HUES48 (cell line): Measurements from ENCODE around the gene DOCK7.
"Not testable (repeated sequence)": the region's sequence is repeated elsewhere in the genome, so short reads cannot be mapped to it uniquely, and the experiment has no call there.

ENCODE experiments used
- H3K27ac ChIP-seq: one replicate; pipeline ENCODE4 v1.7.0; 2013; ENCODE audit warnings: low read depth, low read length, inconsistent platforms
- H3K27me3 ChIP-seq: 2 replicates; pipeline ENCODE4 v1.6.1; 2013; ENCODE audit warnings: mild to moderate bottlenecking, low read length; ENCODE audit not compliant: control insufficient read depth, insufficient read depth
- H3K36me3 ChIP-seq: 2 replicates; pipeline ENCODE4 v1.6.1; 2013; ENCODE audit warnings: low read length; ENCODE audit not compliant: control insufficient read depth, insufficient read depth
- H3K4me1 ChIP-seq: 2 replicates; pipeline ENCODE4 v1.6.1; 2013; ENCODE audit warnings: mild to moderate bottlenecking, low read length; ENCODE audit not compliant: control insufficient read depth, insufficient read depth
- H3K4me3 ChIP-seq: 2 replicates; pipeline ENCODE4 v1.5.1; 2013; ENCODE audit warnings: mild to moderate bottlenecking, low read depth, low read length
- H3K9ac ChIP-seq: 2 replicates; pipeline ENCODE4 v1.6.1; 2013; ENCODE audit warnings: mild to moderate bottlenecking, low read depth, low read length, moderate library complexity
- H3K9me3 ChIP-seq: 2 replicates; pipeline ENCODE4 v1.6.1; 2013; ENCODE audit warnings: low read length; ENCODE audit not compliant: control insufficient read depth, insufficient read depth

The DOCK7 gene

GRCh38 chr1:62530516-62531154 is 157.6 kb downstream of the DOCK7 start:
- Histone ChIP-seq H3K36me3 (peaks cover 4% of the 10 kb centered on the region; the same call in 1 of the 2 replicates), H3K4me1 (peaks cover 11% of the 10 kb centered on the region; the same call in 1 of the 2 replicates), H3K9me3 (no peaks in the 10 kb centered on the region), H3K27ac (no peak overlapping the region), H3K27me3 (no peaks in the 10 kb centered on the region), H3K4me3 (no peak overlapping the region), H3K9ac (no peak overlapping the region)

DNA sequence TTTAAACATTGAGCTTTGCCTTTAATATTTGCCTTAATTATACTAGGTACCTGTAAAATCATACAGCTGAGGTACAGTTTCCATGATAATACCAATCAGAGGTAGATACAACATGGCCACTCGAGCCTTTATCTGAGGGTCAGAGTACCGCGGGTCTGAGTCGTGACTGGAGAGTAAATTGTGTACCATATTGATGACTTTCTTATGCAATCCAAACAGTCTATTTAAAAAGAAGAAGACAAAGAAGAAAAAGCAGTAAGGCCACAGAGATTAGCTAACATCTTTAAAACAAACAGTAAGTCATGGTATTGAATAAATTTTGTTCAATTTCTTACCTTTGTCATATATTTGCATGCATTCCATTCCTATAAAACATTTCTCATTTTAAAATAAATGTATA is 159.0 kb downstream of the DOCK7 start:
- no peaks in the 10 kb centered on the region for H3K9me3 ChIP-seq
- no peak overlapping the region for H3K9ac ChIP-seq
- H3K27me3 ChIP-seq, result no peaks in the 10 kb centered on the region
- no peak overlapping the region for H3K4me3 ChIP-seq
- no peaks in the 10 kb centered on the region for H3K36me3 ChIP-seq
- H3K27ac ChIP-seq, result no peak overlapping the region
- H3K4me1 ChIP-seq, result peaks cover 11% of the 10 kb centered on the region; the same call in 1 of the 2 replicates

GRCh38 chr1:62528015-62528414 is 160.2 kb downstream of the DOCK7 start:
- no peaks in the 10 kb centered on the region for H3K9me3 ChIP-seq
- H3K4me1 ChIP-seq, result peaks cover 11% of the 10 kb centered on the region; the same call in 1 of the 2 replicates
- H3K9ac ChIP-seq, result no peak overlapping the region
- no peaks in the 10 kb centered on the region for H3K27me3 ChIP-seq
- no peak overlapping the region for H3K27ac ChIP-seq
- no peaks in the 10 kb centered on the region for H3K36me3 ChIP-seq
- no peak overlapping the region for H3K4me3 ChIP-seq

DNA sequence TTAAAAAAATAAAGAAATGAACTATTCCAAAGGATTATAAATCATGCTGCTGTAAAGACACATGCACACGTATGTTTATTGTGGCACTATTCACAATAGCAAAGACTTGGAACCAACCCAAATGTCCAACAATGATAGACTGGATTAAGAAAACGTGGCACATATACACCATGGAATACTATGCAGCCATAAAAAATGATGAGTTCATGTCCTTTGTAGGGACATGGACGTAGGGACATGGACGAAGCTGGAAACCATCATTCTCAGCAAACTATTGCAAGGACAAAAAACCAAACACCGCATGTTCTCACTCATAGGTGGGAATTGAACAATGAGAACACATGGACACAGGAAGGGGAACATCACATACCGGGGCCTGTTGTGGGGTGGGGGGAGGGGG is 160.8 kb downstream of the DOCK7 start:
- not testable (repeated sequence) for H3K4me3 ChIP-seq, H3K9ac ChIP-seq, H3K9me3 ChIP-seq, H3K27ac ChIP-seq, H3K27me3 ChIP-seq, H3K36me3 ChIP-seq
- peaks cover 11% of the 10 kb centered on the region; the same call in 1 of the 2 replicates for H3K4me1 ChIP-seq

DNA sequence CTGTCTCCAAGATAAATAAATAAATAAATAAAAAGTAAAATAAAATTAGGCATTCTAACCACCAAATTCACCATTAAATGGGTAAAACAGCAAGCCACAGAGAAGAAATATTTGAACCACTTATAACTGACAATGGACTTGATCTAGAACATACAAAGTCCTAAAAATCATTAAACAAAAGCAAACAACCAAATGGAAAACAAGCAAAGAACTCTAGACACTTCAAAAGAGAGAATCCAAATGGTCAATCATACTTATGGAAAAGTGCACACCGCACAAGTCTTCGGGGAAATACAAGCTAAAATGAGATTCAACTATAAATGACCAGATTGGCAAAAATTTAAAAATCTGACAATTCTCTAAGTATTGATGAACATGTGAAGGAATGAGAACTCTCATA is 164.3 kb downstream of the DOCK7 start:
- Histone ChIP-seq H3K9me3 (no peaks in the 10 kb centered on the region), H3K4me3 (no peak overlapping the region), H3K27me3 (no peaks in the 10 kb centered on the region), H3K4me1 (no peaks in the 10 kb centered on the region), H3K9ac (no peak overlapping the region), H3K27ac (no peak overlapping the region), H3K36me3 (no peaks in the 10 kb centered on the region)

GRCh38 chr1:62516600-62516999 is 171.6 kb downstream of the DOCK7 start:
- Histone ChIP-seq H3K36me3 (peaks cover 5% of the 10 kb centered on the region; the same call in 1 of the 2 replicates), H3K27ac (no peak overlapping the region), H3K27me3 (no peaks in the 10 kb centered on the region), H3K4me3 (no peak overlapping the region), H3K9me3 (no peaks in the 10 kb centered on the region), H3K9ac (no peak overlapping the region), H3K4me1 (no peaks in the 10 kb centered on the region)

GRCh38 chr1:62514746-62515423 is 173.3 kb downstream of the DOCK7 start:
- Histone ChIP-seq H3K27me3 (no peaks in the 10 kb centered on the region), H3K4me3 (no peak overlapping the region), H3K9me3 (no peaks in the 10 kb centered on the region), H3K27ac (no peak overlapping the region), H3K36me3 (peaks cover 5% of the 10 kb centered on the region; the same call in 1 of the 2 replicates), H3K9ac (no peak overlapping the region), H3K4me1 (no peaks in the 10 kb centered on the region)

DNA sequence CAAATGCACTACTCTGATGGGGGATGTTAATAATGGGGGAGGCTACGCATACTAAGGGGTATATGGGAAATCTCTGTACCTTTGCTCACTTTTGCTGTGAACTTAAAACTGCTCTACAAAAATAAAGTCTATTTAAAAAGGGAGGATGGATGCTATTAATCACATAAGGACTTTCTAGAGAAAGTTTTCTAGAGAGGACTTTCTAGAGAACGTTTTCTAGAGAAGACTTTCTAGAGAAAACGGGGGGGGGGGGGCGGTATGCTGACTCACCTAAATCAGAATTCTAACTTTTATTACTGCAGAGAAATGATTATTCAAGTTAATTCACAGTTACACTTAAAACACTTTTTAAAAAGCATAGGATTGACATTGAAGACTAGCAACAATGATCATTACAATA is 175.2 kb downstream of the DOCK7 start:
- H3K4me1 ChIP-seq, result no peaks in the 10 kb centered on the region
- no peaks in the 10 kb centered on the region for H3K27me3 ChIP-seq
- H3K9me3 ChIP-seq, result no peaks in the 10 kb centered on the region
- H3K36me3 ChIP-seq, result peaks cover 5% of the 10 kb centered on the region; the same call in 1 of the 2 replicates
- no peak overlapping the region for H3K4me3 ChIP-seq
- no peak overlapping the region for H3K9ac ChIP-seq
- H3K27ac ChIP-seq, result no peak overlapping the region

DNA sequence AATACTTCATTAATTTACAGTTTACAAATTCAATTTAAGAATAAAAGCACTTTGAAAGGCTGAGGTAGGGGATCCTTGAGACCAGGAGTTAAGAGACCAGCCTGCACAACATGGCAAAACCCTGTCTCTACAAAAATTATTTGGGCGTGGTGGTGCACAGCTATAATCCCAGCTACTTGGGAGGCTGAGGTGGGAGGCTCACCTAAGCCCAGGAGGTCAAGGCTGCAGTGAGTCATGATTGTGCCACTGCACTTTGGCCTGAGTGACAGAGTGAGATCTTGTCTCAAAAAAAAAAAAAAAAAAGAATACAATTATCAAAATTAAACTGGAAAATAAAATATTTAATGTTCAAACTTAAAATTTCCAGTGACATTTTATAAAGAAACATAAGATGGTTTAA is 179.2 kb downstream of the DOCK7 start:
- Histone ChIP-seq H3K27ac (no peak overlapping the region), H3K4me1 (no peaks in the 10 kb centered on the region), H3K36me3 (peaks cover 16% of the 10 kb centered on the region), H3K9ac (no peak overlapping the region), H3K27me3 (no peaks in the 10 kb centered on the region), H3K9me3 (no peaks in the 10 kb centered on the region), H3K4me3 (no peak overlapping the region)

DNA sequence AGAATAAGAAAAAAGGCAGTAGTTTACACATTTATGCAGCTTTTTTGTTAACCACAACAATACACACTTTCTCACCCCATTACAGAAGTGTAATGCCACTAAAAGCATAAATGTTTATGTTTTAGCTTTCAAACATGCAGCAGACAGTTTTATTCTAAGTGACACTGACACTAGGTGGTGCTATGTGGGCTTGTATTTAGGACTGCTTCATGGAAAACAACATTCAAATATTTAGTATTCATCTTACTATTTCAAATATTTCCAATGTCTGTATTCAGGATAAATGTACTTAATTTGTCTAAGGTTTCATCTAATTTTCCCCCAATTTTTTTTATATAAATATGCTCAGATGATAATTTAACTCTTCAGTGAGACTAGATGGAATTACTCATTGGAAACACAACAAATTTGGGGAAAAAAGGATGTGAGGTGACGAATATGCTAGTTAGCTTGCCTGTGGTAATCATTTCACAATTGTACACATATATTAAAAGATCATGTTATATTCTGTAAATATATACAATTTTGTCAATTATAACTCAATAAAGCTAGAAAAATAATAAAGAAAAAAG is 179.9 kb downstream of the DOCK7 start:
- peaks cover 12% of the 10 kb centered on the region for H3K36me3 ChIP-seq
- H3K27ac ChIP-seq, result no peak overlapping the region
- H3K27me3 ChIP-seq, result no peaks in the 10 kb centered on the region
- no peak overlapping the region for H3K9ac ChIP-seq
- no peaks in the 10 kb centered on the region for H3K9me3 ChIP-seq
- no peaks in the 10 kb centered on the region for H3K4me1 ChIP-seq
- no peak overlapping the region for H3K4me3 ChIP-seq

DNA sequence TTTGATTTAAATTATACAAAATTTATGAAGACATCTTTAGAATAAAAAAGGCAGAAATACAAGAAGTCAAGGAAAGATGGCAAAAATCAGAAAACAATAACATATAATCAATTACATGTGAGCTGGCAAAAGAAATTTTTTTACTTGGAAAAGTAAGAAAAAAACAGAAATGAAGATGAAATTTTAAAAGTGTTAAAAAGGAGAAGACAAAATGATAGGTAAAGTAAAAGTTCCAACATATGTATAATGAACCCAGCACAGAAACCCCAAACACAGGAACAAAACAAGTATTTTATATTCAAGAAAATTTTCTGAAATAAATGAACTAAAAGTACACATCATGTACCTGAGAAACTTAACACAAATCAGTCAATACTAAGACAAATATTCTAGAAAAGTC is 188.0 kb downstream of the DOCK7 start:
- no peak overlapping the region for H3K9ac ChIP-seq
- H3K9me3 ChIP-seq, result no peaks in the 10 kb centered on the region
- H3K4me3 ChIP-seq, result no peak overlapping the region
- no peaks in the 10 kb centered on the region for H3K27me3 ChIP-seq
- H3K27ac ChIP-seq, result no peak overlapping the region
- peaks cover 7% of the 10 kb centered on the region for H3K36me3 ChIP-seq
- H3K4me1 ChIP-seq, result no peaks in the 10 kb centered on the region
